H9 (cell line): ENCODE data around the gene WDR82. TPM values are rescaled to one million over a fixed set of nuclear protein-coding genes. Genes with fewer than 3 reads are reported as not detected.

ENCODE experiments used
- DNase-seq: peaks from one replicate; pipeline ENCODE4 v3.0.0-alpha.2; 2017
- H2AFZ ChIP-seq: one replicate; pipeline ENCODE4 v1.6.1; 2013; ENCODE audit warnings: mild to moderate bottlenecking, low read length, control low read depth, moderate library complexity
- H2AK5ac ChIP-seq: 2 replicates; pipeline ENCODE4 v1.6.1; 2013; ENCODE audit warnings: low read length, control low read depth, mixed read lengths; ENCODE audit not compliant: insufficient read length
- H2BK120ac ChIP-seq: one replicate; pipeline ENCODE4 v1.6.1; 2013; ENCODE audit warnings: low read depth, mild to moderate bottlenecking, low read length, control low read depth, inconsistent platforms; ENCODE audit not compliant: poor library complexity, severe bottlenecking
- H2BK12ac ChIP-seq: 2 replicates; pipeline ENCODE4 v1.6.1; 2013; ENCODE audit warnings: low read length, control low read depth, mixed read lengths, low read depth; ENCODE audit not compliant: insufficient read length
- H2BK15ac ChIP-seq: 2 replicates; pipeline ENCODE4 v1.6.1; 2013; ENCODE audit warnings: low read depth, low read length, control low read depth
- H2BK20ac ChIP-seq: one replicate; pipeline ENCODE4 v1.6.1; 2013; ENCODE audit warnings: low read depth, mild to moderate bottlenecking, low read length, control low read depth, inconsistent platforms; ENCODE audit not compliant: poor library complexity, severe bottlenecking
- H2BK5ac ChIP-seq: 2 replicates; pipeline ENCODE4 v1.6.1; 2013; ENCODE audit warnings: low read length, control low read depth, mixed read lengths; ENCODE audit not compliant: insufficient read length
- H3K14ac ChIP-seq: 2 replicates; pipeline ENCODE4 v1.6.1; 2013; ENCODE audit warnings: low read length, control low read depth; ENCODE audit not compliant: insufficient read depth
- H3K18ac ChIP-seq: 2 replicates; pipeline ENCODE4 v1.6.1; 2013; ENCODE audit warnings: low read depth, mild to moderate bottlenecking, mixed read lengths, low read length, control low read depth; ENCODE audit not compliant: insufficient read length
- H3K23ac ChIP-seq: 2 replicates; pipeline ENCODE4 v1.6.1; 2013; ENCODE audit warnings: low read length, control low read depth, mixed read lengths, low read depth; ENCODE audit not compliant: insufficient read length
- H3K23me2 ChIP-seq: 2 replicates; pipeline ENCODE4 v1.6.1; 2013; ENCODE audit warnings: low read depth, mild to moderate bottlenecking, mixed read lengths, low read length, control low read depth; ENCODE audit not compliant: insufficient read length, poor library complexity, severe bottlenecking
- H3K27ac ChIP-seq: 2 replicates; pipeline ENCODE4 v1.5.1; 2013; ENCODE audit warnings: low read length, control low read depth, mixed read lengths, low read depth; ENCODE audit not compliant: insufficient read length
- H3K27me3 ChIP-seq: 2 replicates; pipeline ENCODE4 v1.6.1; 2013; ENCODE audit warnings: low read length, control low read depth, inconsistent platforms; ENCODE audit not compliant: insufficient read depth
- H3K4ac ChIP-seq: 2 replicates; pipeline ENCODE4 v1.6.1; 2013; ENCODE audit warnings: low read depth, mild to moderate bottlenecking, control low read depth, inconsistent platforms, low read length, moderate library complexity
- H3K4me1 ChIP-seq: 2 replicates; pipeline ENCODE4 v1.6.1; 2013; ENCODE audit warnings: low read length, control low read depth, inconsistent platforms; ENCODE audit not compliant: insufficient read depth
- H3K4me2 ChIP-seq: 2 replicates; pipeline ENCODE4 v1.6.1; 2013; ENCODE audit warnings: low read length, control low read depth, mixed read lengths; ENCODE audit not compliant: insufficient read length, insufficient read depth
- H3K56ac ChIP-seq: 2 replicates; pipeline ENCODE4 v1.6.1; 2013; ENCODE audit warnings: low read depth, mild to moderate bottlenecking, mixed read lengths, low read length, control low read depth; ENCODE audit not compliant: insufficient read length
- H3K79me1 ChIP-seq: 2 replicates; pipeline ENCODE4 v1.6.1; 2013; ENCODE audit warnings: low read depth, mild to moderate bottlenecking, moderate library complexity, low read length, control low read depth, inconsistent platforms; ENCODE audit not compliant: insufficient read depth, poor library complexity, severe bottlenecking
- H3K79me2 ChIP-seq: 2 replicates; pipeline ENCODE4 v1.6.1; 2013; ENCODE audit warnings: low read length, control low read depth, inconsistent platforms; ENCODE audit not compliant: insufficient read depth
- H3K9ac ChIP-seq: 2 replicates; pipeline ENCODE4 v1.6.1; 2013; ENCODE audit warnings: low read length, control low read depth, mixed read lengths; ENCODE audit not compliant: insufficient read length; ENCODE audit errors: extremely low read depth
- H3K9me3 ChIP-seq: one replicate; pipeline ENCODE4 v1.6.1; 2013; ENCODE audit warnings: low read depth, low read length, inconsistent platforms; ENCODE audit not compliant: control insufficient read depth
- H3T11ph ChIP-seq: one replicate; pipeline ENCODE4 v1.6.1; 2013; ENCODE audit warnings: mild to moderate bottlenecking, low read length, control low read depth, inconsistent platforms
- H4K20me1 ChIP-seq: one replicate; pipeline ENCODE4 v1.6.1; 2013; ENCODE audit not compliant: control insufficient read depth, insufficient read length, insufficient read depth
- H4K5ac ChIP-seq: 2 replicates; pipeline ENCODE4 v1.6.1; 2013; ENCODE audit warnings: low read depth, mild to moderate bottlenecking, mixed read lengths, low read length, control low read depth; ENCODE audit not compliant: insufficient read length
- H4K8ac ChIP-seq: replicated peaks from 2 replicates; pipeline ENCODE4 v1.6.1; 2013; ENCODE audit warnings: low read length, control low read depth, mixed read lengths, low read depth; ENCODE audit not compliant: insufficient read length
- H4K91ac ChIP-seq: 2 replicates; pipeline ENCODE4 v1.6.1; 2013; ENCODE audit warnings: low read depth, mild to moderate bottlenecking, moderate library complexity, mixed read lengths, low read length, control low read depth; ENCODE audit not compliant: insufficient read length
- H3K27ac Mint-ChIP-seq, 3 experiments: 2 replicates in 2 of 3; 3 replicates in 1 of 3; pipeline ENCODE4 v1.8.0; 2020 to 2021; ENCODE audit warnings: mixed read lengths in 3 of 3, mild to moderate bottlenecking in 1 of 3, moderate library complexity in 1 of 3
- H3K27me3 Mint-ChIP-seq: 2 replicates; pipeline ENCODE4 v1.8.0; 2021; ENCODE audit warnings: low read depth, mild to moderate bottlenecking, moderate library complexity, mixed read lengths
- H3K36me3 Mint-ChIP-seq, 3 experiments: 2 replicates in 2 of 3; 3 replicates in 1 of 3; pipeline ENCODE4 v1.8.0; 2020 to 2021; ENCODE audit warnings: low read depth in 3 of 3, mixed read lengths in 3 of 3; ENCODE audit not compliant: insufficient read depth in 1 of 3
- H3K4me1 Mint-ChIP-seq, 2 experiments: 2 replicates each; pipeline ENCODE4 v1.8.0; 2020; ENCODE audit warnings: mixed read lengths in 2 of 2
- H3K4me3 Mint-ChIP-seq, 2 experiments: 2 replicates in 1 of 2; 3 replicates in 1 of 2; pipeline ENCODE4 v1.8.0; 2020 to 2021; ENCODE audit warnings: mild to moderate bottlenecking in 2 of 2, mixed read lengths in 2 of 2, moderate library complexity in 1 of 2
- H3K9me3 Mint-ChIP-seq, 2 experiments: 2 replicates in 1 of 2; 3 replicates in 1 of 2; pipeline ENCODE4 v1.8.0; 2020; ENCODE audit warnings: mild to moderate bottlenecking in 2 of 2, mixed read lengths in 2 of 2, moderate library complexity in 1 of 2
- WGBS: extraction: QIAGEN DNeasy Blood & Tissue Kit; methylation state at CpG from one replicate; pipeline ENCODE4 v1.1.7; 2013; ENCODE audit warnings: missing lambda C conversion rate, low lambda C conversion rate, mixed read lengths; ENCODE audit not compliant: insufficient read length; ENCODE audit errors: extremely low coverage; 5-methylcytosine and 5-hydroxymethylcytosine counted together
- total RNA-seq: library from RNA; stranded (reverse); gene quantifications from 2 replicates; pipeline ENCODE4 v1.2.1, GENCODE V29; 2021
- TF ChIP-seq, protein P1 (sequence below): fragments of 200-600 bp; sonication (generic); conservative IDR thresholded peaks from 3 replicates; pipeline ENCODE4 v1.8.0; 2021; ENCODE audit warnings: antibody characterized with exemption, mild to moderate bottlenecking

Gene WDR82
- total RNA-seq, 1 experiment from 2014 or later, result 83.1 TPM

DNA sequence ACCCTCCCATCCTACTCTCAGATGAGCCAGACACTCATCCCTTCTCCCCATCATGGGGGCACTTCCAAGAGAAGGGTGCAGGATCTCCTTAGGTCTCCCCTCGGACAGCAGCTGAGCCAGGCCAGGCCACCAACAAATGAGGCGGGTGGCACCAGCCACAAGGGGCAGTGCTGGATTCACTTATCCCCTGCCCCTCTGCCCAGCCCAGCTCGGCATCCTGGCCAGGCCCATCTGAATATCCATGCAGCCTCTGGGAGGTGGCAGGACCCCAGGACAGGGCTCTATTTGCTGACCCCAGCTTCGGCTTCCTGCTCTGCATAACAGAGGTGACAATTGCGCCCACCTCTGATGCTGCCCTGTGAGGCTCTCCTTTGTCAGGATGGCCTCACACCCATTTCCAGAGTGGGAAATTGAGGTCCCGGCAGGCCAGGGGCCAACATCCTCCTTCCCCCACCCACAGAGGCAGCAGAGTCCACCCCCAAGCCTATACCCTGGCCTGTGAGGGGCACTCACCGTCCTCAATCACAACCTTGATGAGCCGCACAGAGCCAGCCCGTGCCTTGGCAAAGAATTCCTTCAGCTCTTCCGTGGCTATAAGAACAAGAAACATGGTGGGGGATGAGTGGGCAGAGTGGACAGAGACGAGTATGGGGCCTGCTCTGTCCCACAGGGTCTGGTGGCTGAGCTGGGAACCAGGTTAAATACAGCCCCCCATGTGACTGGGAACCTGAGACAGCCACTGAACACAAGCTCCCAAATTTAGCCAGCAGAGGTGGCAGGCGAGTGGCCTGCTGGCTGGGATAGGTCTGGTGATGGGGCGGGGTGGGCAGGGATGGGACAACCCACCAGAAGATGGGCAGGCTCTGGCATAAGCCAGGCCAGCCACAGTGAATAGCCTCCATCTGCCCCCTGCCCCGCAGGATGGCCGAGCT, 43.7 kb downstream of the WDR82 start:
- H3K36me3 Mint-ChIP-seq, result peaks cover 7 to 32% (median 27%) of the 10 kb centered on the region in 3 experiments; a peak in 6 of 7 replicates
- no peak overlapping the region for H2BK20ac ChIP-seq
- H3K23ac ChIP-seq, result no peak overlapping the region
- H3K4me1 Mint-ChIP-seq, result peaks cover 25 to 33% of the 10 kb centered on the region in 2 experiments
- no peak overlapping the region for H2BK120ac ChIP-seq
- H3K18ac ChIP-seq, result no peak overlapping the region
- no peak overlapping the region for H4K5ac ChIP-seq
- H3K9ac ChIP-seq, result no peak overlapping the region
- no peaks in the 10 kb centered on the region for H4K20me1 ChIP-seq
- no peak overlapping the region for H4K8ac ChIP-seq
- no CpG with 5 or more reads among the region's 15 CpGs for WGBS
- no peaks in the 10 kb centered on the region for H3K79me1 ChIP-seq
- H3K4me2 ChIP-seq, result no peak overlapping the region
- no peak overlapping the region for H2BK12ac ChIP-seq
- peaks cover 5% of the 10 kb centered on the region; the same call in 1 of the 2 replicates for H3K79me2 ChIP-seq
- no peaks in the 10 kb centered on the region for H3K9me3 Mint-ChIP-seq
- no peak overlapping the region for H3T11ph ChIP-seq
- no peaks in the 10 kb centered on the region for H3K9me3 ChIP-seq
- peaks cover 15% of the 10 kb centered on the region for H3K4me1 ChIP-seq
- peak overlapping the region in 2 of 3 experiments; percentile 63 to 67; a peak in 3 of 7 replicates for H3K27ac Mint-ChIP-seq
- H2BK15ac ChIP-seq, result no peak overlapping the region
- no peak overlapping the region for H3K4ac ChIP-seq
- no peak overlapping the region for H3K27ac ChIP-seq
- DNase-seq, result peak; percentile 38
- no peak overlapping the region for H3K56ac ChIP-seq
- H2BK5ac ChIP-seq, result no peak overlapping the region
- H3K23me2 ChIP-seq, result peaks cover 8% of the 10 kb centered on the region
- no peak overlapping the region for H4K91ac ChIP-seq
- H3K4me3 Mint-ChIP-seq, result peak overlapping the region in 1 of 2 experiments; percentile 31; a peak in 2 of 5 replicates
- H3K27me3 ChIP-seq, result no peaks in the 10 kb centered on the region
- H2AK5ac ChIP-seq, result no peak overlapping the region
- no peak overlapping the region; the same call in 1 of the 2 replicates for H3K14ac ChIP-seq
- no peak overlapping the region for H2AFZ ChIP-seq
- TF ChIP-seq, protein P1, sequence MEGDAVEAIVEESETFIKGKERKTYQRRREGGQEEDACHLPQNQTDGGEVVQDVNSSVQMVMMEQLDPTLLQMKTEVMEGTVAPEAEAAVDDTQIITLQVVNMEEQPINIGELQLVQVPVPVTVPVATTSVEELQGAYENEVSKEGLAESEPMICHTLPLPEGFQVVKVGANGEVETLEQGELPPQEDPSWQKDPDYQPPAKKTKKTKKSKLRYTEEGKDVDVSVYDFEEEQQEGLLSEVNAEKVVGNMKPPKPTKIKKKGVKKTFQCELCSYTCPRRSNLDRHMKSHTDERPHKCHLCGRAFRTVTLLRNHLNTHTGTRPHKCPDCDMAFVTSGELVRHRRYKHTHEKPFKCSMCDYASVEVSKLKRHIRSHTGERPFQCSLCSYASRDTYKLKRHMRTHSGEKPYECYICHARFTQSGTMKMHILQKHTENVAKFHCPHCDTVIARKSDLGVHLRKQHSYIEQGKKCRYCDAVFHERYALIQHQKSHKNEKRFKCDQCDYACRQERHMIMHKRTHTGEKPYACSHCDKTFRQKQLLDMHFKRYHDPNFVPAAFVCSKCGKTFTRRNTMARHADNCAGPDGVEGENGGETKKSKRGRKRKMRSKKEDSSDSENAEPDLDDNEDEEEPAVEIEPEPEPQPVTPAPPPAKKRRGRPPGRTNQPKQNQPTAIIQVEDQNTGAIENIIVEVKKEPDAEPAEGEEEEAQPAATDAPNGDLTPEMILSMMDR, result 0 out of 3 replicates have a peak, but pooled peaks have one; percentile 27
- no peaks in the 10 kb centered on the region for H3K27me3 Mint-ChIP-seq
